Heart right ventricle (tissue), 16 donors: ENCODE measurements around the gene ARSI. TPM values are rescaled to one million over a fixed set of nuclear protein-coding genes. Genes with fewer than 3 reads are reported as not detected.

Experiments
- ATAC-seq, 8 donors: fragments of 200-7000 bp; cut with Tn5 transposase; one replicate each; pipeline ENCODE4 v1.9.1; 2020; ENCODE audit warnings: mild to moderate bottlenecking in 8 of 8, moderate library complexity in 8 of 8, moderate number of reproducible peaks in 1 of 8
- DNase-seq, 2 donors: peaks; one replicate each; pipeline ENCODE4 v3.0.0-alpha.2; 2020
- H3K27ac ChIP-seq, 10 donors: fragments of 200-600 bp; sonication (generic) in 2 of 10; one replicate each; pipeline versions ENCODE4 v1.5.0 to v1.8.0; 2020 to 2022; ENCODE audit warnings: mild to moderate bottlenecking in 3 of 10
- H3K27me3 ChIP-seq, 7 donors: fragments of 200-600 bp; one replicate each; pipeline ENCODE4 v1.8.0; 2021 to 2022; ENCODE audit warnings: mild to moderate bottlenecking in 2 of 7
- H3K36me3 ChIP-seq, 9 donors: fragments of 200-600 bp; sonication (generic) in 1 of 9; one replicate each; pipeline versions ENCODE4 v1.5.0 to v1.8.0; 2020 to 2022; ENCODE audit warnings: mild to moderate bottlenecking in 2 of 9
- H3K4me1 ChIP-seq, 9 donors: fragments of 200-600 bp; sonication (generic) in 1 of 9; one replicate each; pipeline versions ENCODE4 v1.5.0 to v1.8.0; 2020 to 2022; ENCODE audit warnings: mild to moderate bottlenecking in 4 of 9
- H3K4me3 ChIP-seq, 10 donors: fragments of 200-600 bp; sonication (generic) in 2 of 10; one replicate each; pipeline versions ENCODE4 v1.5.0 to v1.8.0; 2020 to 2022; ENCODE audit warnings: mild to moderate bottlenecking in 7 of 10, moderate library complexity in 2 of 10
- H3K9me3 ChIP-seq, 11 donors: fragments of 200-600 bp in 10 of 11; sonication (generic) in 2 of 11; one replicate each; pipeline versions ENCODE4 v1.5.0 to v1.8.0; 2013 to 2022; ENCODE audit warnings: mild to moderate bottlenecking in 2 of 11, control low read depth in 1 of 11, moderate library complexity in 1 of 11
- whole genome bisulfite sequencing, 2 donors: extraction: QIAGEN DNeasy Blood & Tissue Kit; methylation state at CpG; one replicate each; pipeline ENCODE4 v1.1.7; 2013; ENCODE audit warnings: inconsistent platforms in 1 of 2; 5-methylcytosine and 5-hydroxymethylcytosine counted together
- intact Hi-C, 10 donors: fragments of 100-400 bp; cut with DNase I; formaldehyde crosslinking; loops; one replicate each; pipeline versions ENCODE4 v1.11.1 to v1.14.2; 2022
- polyA plus RNA-seq, 2 donors: library from polyadenylated mRNA; stranded (reverse); fragments of 200-250 nt; gene quantifications; one replicate each; pipeline ENCODE4 v1.2.3, GENCODE V29; 2013
- total RNA-seq, 10 donors: library from RNA; stranded (reverse); fragmentation: NEBNext Ultra II Directional in 3 of 10; extraction: Animal tissue kit (Norgen Biotek cat#: 25700) in 3 of 10; gene quantifications; one replicate each; pipeline versions ENCODE4 v1.2.1 to v1.2.4, GENCODE V29; 2021 to 2023
- TF ChIP-seq, protein P1 (sequence below), 9 donors: fragments of 200-600 bp; sonication (generic) in 2 of 9; IDR thresholded peaks; one replicate each; pipeline versions ENCODE4 v1.5.0 to v1.8.0; 2021 to 2022; ENCODE audit warnings: antibody characterized with exemption in 9 of 9, mild to moderate bottlenecking in 5 of 9, moderate library complexity in 1 of 9
- donor health status: Arrhythmogenic right ventricular cardiomyopathy.
- donor health status: ischemic (EF 13 %, LVEDD 7.1; RV severe dilation, severe dysfunction).
- donor health status: healthy with polysubstance abuse.
- donor health status: DM: no; HTN: yes; CAD: no.
- donor health status: DM: no; HTN: no; CAD: no.
- donor health status: ischemic (EF 25% LVEDD 6.9; RV normal size, moderate dysfunction).
- donor health status: ischemic (EF 25% LVEDD 5.7; RV mildly dilated, moderate dysfunction).
- donor health status: healthy.
- donor health status: DM: yes; HTN: yes; CAD: no.
- donor health status: Ischemic cardiomyopathy.
- donor health status: ischemic (EF 35%, LVEDD 5.7; RV mildly dilated, moderate dysfunction).
- donor health status: nonischemic (EF 11% LVEDD 7.7; RV severe dilation, severe dysfunction).
- donor health status: DM: yes; HTN: yes; CAD: no.
- donor health status: PGD.
- donor health status: ischemic (EF 29% LVEDD 5.4; RV normal size, mild dysfunction).
- donor health status: nonischemic (EF 23%, LVEDD 6.1; RV moderate dilation, normal function).

Gene ARSI
- total and polyA plus RNA-seq, 12 donors, result 0.11 to 0.65 (median 0.32) TPM; not detected in 2

DNA sequence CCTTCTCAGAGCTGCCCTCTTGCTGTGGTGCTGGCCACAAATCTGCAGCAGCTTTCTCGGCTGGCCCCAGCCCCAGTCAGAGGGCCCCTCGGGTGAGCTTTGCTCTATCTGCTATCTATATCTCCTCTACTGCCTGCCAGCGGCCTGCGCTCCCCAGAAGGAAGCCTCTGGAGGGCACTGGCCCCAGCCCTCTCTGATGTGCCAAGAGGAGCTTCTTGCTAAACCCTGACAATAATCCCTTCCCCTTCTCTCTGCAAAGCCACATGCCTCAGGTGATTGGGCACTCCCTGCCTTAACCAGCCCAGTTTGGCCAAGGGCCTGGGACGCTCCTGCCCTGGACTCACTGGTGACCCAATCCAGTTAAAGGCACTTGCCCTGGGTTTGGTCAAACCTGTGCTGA, 55.9 kb downstream of the ARSI start:
- Histone ChIP-seq H3K36me3 (no peaks in the 10 kb centered on the region), H3K4me1 (peaks cover 0 to 38% (median 8%) of the 10 kb centered on the region in 9 donors), H3K27ac (no peak overlapping the region), H3K9me3 (no peaks in the 10 kb centered on the region), H3K4me3 (no peak overlapping the region), H3K27me3 (no peaks in the 10 kb centered on the region)
- intact Hi-C loops, result no loop called here
- TF ChIP-seq, protein P1, sequence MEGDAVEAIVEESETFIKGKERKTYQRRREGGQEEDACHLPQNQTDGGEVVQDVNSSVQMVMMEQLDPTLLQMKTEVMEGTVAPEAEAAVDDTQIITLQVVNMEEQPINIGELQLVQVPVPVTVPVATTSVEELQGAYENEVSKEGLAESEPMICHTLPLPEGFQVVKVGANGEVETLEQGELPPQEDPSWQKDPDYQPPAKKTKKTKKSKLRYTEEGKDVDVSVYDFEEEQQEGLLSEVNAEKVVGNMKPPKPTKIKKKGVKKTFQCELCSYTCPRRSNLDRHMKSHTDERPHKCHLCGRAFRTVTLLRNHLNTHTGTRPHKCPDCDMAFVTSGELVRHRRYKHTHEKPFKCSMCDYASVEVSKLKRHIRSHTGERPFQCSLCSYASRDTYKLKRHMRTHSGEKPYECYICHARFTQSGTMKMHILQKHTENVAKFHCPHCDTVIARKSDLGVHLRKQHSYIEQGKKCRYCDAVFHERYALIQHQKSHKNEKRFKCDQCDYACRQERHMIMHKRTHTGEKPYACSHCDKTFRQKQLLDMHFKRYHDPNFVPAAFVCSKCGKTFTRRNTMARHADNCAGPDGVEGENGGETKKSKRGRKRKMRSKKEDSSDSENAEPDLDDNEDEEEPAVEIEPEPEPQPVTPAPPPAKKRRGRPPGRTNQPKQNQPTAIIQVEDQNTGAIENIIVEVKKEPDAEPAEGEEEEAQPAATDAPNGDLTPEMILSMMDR (IDR thresholded peaks at IDR 0.05), result peak in 1 of 9 donors; percentile 5
- 44 to 63% methylated on average over 5 of the region's 5 CpGs for WGBS, 2 donors
- DNase-seq (no peak), ATAC-seq (no peak)

DNA sequence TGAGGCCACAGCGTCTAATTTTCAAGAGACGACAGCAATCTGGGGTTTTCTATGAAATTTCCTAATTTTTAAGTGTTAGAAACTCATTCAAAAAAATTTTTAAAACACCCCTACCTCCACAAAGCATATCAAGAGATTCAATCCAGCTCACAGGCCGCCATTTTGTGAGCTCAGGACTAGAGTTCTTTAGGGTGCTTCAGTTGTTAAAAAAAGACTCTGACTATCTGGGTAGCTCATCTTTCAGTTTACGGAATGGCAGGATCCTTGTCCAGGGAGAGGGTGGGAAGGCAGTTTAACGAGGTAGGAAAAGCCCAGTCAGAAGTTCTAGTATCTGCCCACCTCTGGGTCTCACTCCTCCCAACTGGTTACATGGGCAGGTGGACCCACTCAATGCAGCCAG, 56.3 kb downstream of the ARSI start:
- TF ChIP-seq, protein P1 (IDR thresholded peaks at IDR 0.05), result no peak
- Histone ChIP-seq H3K36me3 (no peaks in the 10 kb centered on the region), H3K4me3 (no peak overlapping the region), H3K27ac (peak overlapping the region in 1 of 10 donors; percentile 77), H3K27me3 (no peaks in the 10 kb centered on the region), H3K9me3 (no peaks in the 10 kb centered on the region), H3K4me1 (peaks cover 0 to 38% (median 8%) of the 10 kb centered on the region in 9 donors)
- intact Hi-C loops, result no loop called here
- no peak for ATAC-seq
- WGBS, 2 donors, result 90 to 93% methylated on average over 5 of the region's 5 CpGs
- DNase-seq, result no peak

Other genes with a start within 250 kb of the ARSI start
- gene CSF1R, start 216.4 kb downstream of the ARSI start, total RNA-seq, result 10 to 100 TPM in 7 of 10 donors, 1 to 10 TPM in 3; 6.8 to 83.9 (median 11.2) TPM
- gene CSF1R, start 216.4 kb downstream of the ARSI start, polyA plus RNA-seq, result 1 to 10 TPM; 4.8 to 6.4 TPM
- gene PDGFRB, start 147.1 kb downstream of the ARSI start, total RNA-seq, result 100 to 1,000 TPM in 1 of 10 donors, 10 to 100 TPM in 9; 15.5 to 101 (median 35.9) TPM
- 10 to 100 TPM; 49.1 to 54.3 TPM for gene PDGFRB, start 147.1 kb downstream of the ARSI start, polyA plus RNA-seq
- gene CDX1, start 136.1 kb downstream of the ARSI start, total RNA-seq, result under 1 TPM in 1 of 10 donors, not detected in 9; 0.32 TPM
- gene CDX1, start 136.1 kb downstream of the ARSI start, polyA plus RNA-seq, result under 1 TPM in 1 of 2 donors, not detected in 1; 0.13 TPM
- not detected for gene SLC6A7, start 112.8 kb downstream of the ARSI start, total RNA-seq
- not detected for gene SLC6A7, start 112.8 kb downstream of the ARSI start, polyA plus RNA-seq
- gene CAMK2A, start 13.1 kb downstream of the ARSI start, total RNA-seq, result 10 to 100 TPM; 10.7 to 25.7 (median 18.8) TPM
- gene CAMK2A, start 13.1 kb downstream of the ARSI start, polyA plus RNA-seq, result 10 to 100 TPM in 1 of 2 donors, 1 to 10 TPM in 1; 1.2 to 11.5 TPM
- gene TCOF1, start 54.8 kb upstream of the ARSI start, total RNA-seq, result 10 to 100 TPM; 12.4 to 21.3 (median 14.3) TPM
- gene TCOF1, start 54.8 kb upstream of the ARSI start, polyA plus RNA-seq, result 10 to 100 TPM; 12.6 to 14.1 TPM
- 1,000 to 10,000 TPM in 1 of 10 donors, 100 to 1,000 TPM in 9; 120 to 2,270 (median 303) TPM for gene CD74, start 110.0 kb upstream of the ARSI start, total RNA-seq
- gene CD74, start 110.0 kb upstream of the ARSI start, polyA plus RNA-seq, result 100 to 1,000 TPM; 211 to 298 TPM
- gene RPS14, start 146.8 kb upstream of the ARSI start, total RNA-seq, result 1,000 to 10,000 TPM in 9 of 10 donors, 100 to 1,000 TPM in 1; 984 to 1,344 (median 1,239) TPM
- gene RPS14, start 146.8 kb upstream of the ARSI start, polyA plus RNA-seq, result 1,000 to 10,000 TPM; 1,373 to 4,233 TPM
- gene NDST1, start 205.2 kb upstream of the ARSI start, total RNA-seq, result 10 to 100 TPM; 50.3 to 86.1 (median 61.5) TPM
- gene NDST1, start 205.2 kb upstream of the ARSI start, polyA plus RNA-seq, result 10 to 100 TPM; 14.8 to 15.9 TPM